OCI-LY3 (cell line): Measurements from ENCODE around the gene GLI2.

Source experiments
- H2AFZ ChIP-seq: fragments of 200-600, 300-600 bp; shearing (Covaris generic); 2 replicates; pipeline ENCODE4 v1.6.0; 2014; ENCODE audit warnings: antibody characterized with exemption, low read depth, low read length
- H3K27ac ChIP-seq: fragments of 200-600, 300-600 bp; sonication (generic); 2 replicates; pipeline ENCODE4 v1.5.1; 2014; ENCODE audit warnings: mild to moderate bottlenecking, low read length, moderate library complexity, mixed read lengths
- H3K27me3 ChIP-seq: fragments of 200-600, 300-600 bp; sonication (generic); 2 replicates; pipeline ENCODE4 v1.6.1; 2014; ENCODE audit warnings: low read depth, low read length, mixed read lengths
- H3K36me3 ChIP-seq: fragments of 200-600, 300-600 bp; sonication (generic); replicated peaks from 2 replicates; pipeline ENCODE3; 2014; ENCODE audit warnings: low read depth, low read length, mixed read lengths
- H3K4me1 ChIP-seq: fragments of 300-600, 200-600 bp; sonication (generic); 2 replicates; pipeline ENCODE4 v1.6.1; 2014; ENCODE audit warnings: low read length, mixed read lengths
- H3K4me2 ChIP-seq: fragments of 200-600, 300-600 bp; sonication (generic); 2 replicates; pipeline ENCODE4 v1.6.1; 2014; ENCODE audit warnings: low read length, mixed read lengths
- H3K4me3 ChIP-seq: fragments of 300-600, 200-600 bp; sonication (generic); 2 replicates; pipeline ENCODE4 v1.5.1; 2014; ENCODE audit warnings: antibody characterized with exemption, mild to moderate bottlenecking, low read length, moderate library complexity
- H3K79me2 ChIP-seq: fragments of 300-600, 200-600 bp; shearing (Covaris generic); 2 replicates; pipeline ENCODE4 v1.6.1; 2014; ENCODE audit warnings: mild to moderate bottlenecking, low read length, mixed read lengths
- H3K9ac ChIP-seq: fragments of 300-600, 200-600 bp; shearing (Covaris generic); 2 replicates; pipeline ENCODE4 v1.6.0; 2014; ENCODE audit warnings: mild to moderate bottlenecking, low read length, moderate library complexity
- H3K9me3 ChIP-seq: fragments of 200-600, 300-600 bp; shearing (Covaris generic); 2 replicates; pipeline ENCODE4 v1.6.1; 2014; ENCODE audit warnings: low read length, mixed read lengths; ENCODE audit not compliant: insufficient read depth
- H4K20me1 ChIP-seq: fragments of 200-600, 300-600 bp; sonication (generic); 2 replicates; pipeline ENCODE4 v1.6.1; 2016; ENCODE audit warnings: low read length, mixed read lengths; ENCODE audit not compliant: insufficient read depth
- CTCF ChIP-seq: fragments of 200-600, 300-600 bp; sonication (generic); IDR thresholded peaks from 2 replicates; pipeline ENCODE4 v1.5.1; 2014; ENCODE audit warnings: antibody characterized with exemption, low read length, low read depth
- EZH2phosphoT487 ChIP-seq: fragments of 200-600 bp; shearing (Covaris generic); IDR thresholded peaks from 2 replicates; pipeline ENCODE4 v1.6.1; 2018; ENCODE audit warnings: antibody characterized with exemption, mixed run types, low read depth

The GLI2 gene

GRCh38 chr2:120703330-120703994, 32.2 kb upstream of the GLI2 start:
- Histone ChIP-seq H3K4me1 (no peaks in the 10 kb centered on the region), H4K20me1 (no peaks in the 10 kb centered on the region), H3K4me3 (no peak overlapping the region), H3K79me2 (no peaks in the 10 kb centered on the region), H3K27ac (no peak overlapping the region), H3K36me3 (no peaks in the 10 kb centered on the region), H3K9ac (no peak overlapping the region), H2AFZ (no peak overlapping the region), H3K27me3 (peaks cover 3% of the 10 kb centered on the region; the same call in 1 of the 2 replicates), H3K4me2 (no peak overlapping the region), H3K9me3 (no peaks in the 10 kb centered on the region)
- no peak for TF ChIP-seq EZH2phosphoT487
- no peak for TF ChIP-seq CTCF

- Histone ChIP-seq H3K9me3 (no peaks in the 10 kb centered on the region), H2AFZ (no peak overlapping the region), H3K9ac (no peak overlapping the region), H3K4me1 (no peaks in the 10 kb centered on the region), H3K4me2 (no peak overlapping the region), H3K27me3 (no peaks in the 10 kb centered on the region), H3K79me2 (no peaks in the 10 kb centered on the region), H3K36me3 (no peaks in the 10 kb centered on the region), H3K4me3 (no peak overlapping the region), H3K27ac (no peak overlapping the region), H4K20me1 (no peaks in the 10 kb centered on the region)
- no peak for TF ChIP-seq EZH2phosphoT487
- no peak for TF ChIP-seq CTCF
Measured at GRCh38 chr2:120704696-120705095, 31.0 kb upstream of the GLI2 start.

GRCh38 chr2:120707816-120708215, 27.9 kb upstream of the GLI2 start:
- Histone ChIP-seq H3K9me3 (no peaks in the 10 kb centered on the region), H3K36me3 (no peaks in the 10 kb centered on the region), H2AFZ (no peak overlapping the region), H4K20me1 (no peaks in the 10 kb centered on the region), H3K79me2 (no peaks in the 10 kb centered on the region), H3K4me2 (no peak overlapping the region), H3K27ac (no peak overlapping the region), H3K4me3 (no peak overlapping the region), H3K9ac (no peak overlapping the region), H3K27me3 (peaks cover 9% of the 10 kb centered on the region), H3K4me1 (no peaks in the 10 kb centered on the region)
- TF ChIP-seq EZH2phosphoT487, result no peak
- no peak for TF ChIP-seq CTCF

- Histone ChIP-seq H4K20me1 (no peaks in the 10 kb centered on the region), H3K4me1 (no peaks in the 10 kb centered on the region), H3K4me3 (no peak overlapping the region), H3K36me3 (no peaks in the 10 kb centered on the region), H3K27me3 (peaks cover 18% of the 10 kb centered on the region), H2AFZ (no peak overlapping the region), H3K4me2 (no peak overlapping the region), H3K9me3 (no peaks in the 10 kb centered on the region), H3K79me2 (no peaks in the 10 kb centered on the region), H3K9ac (no peak overlapping the region), H3K27ac (no peak overlapping the region)
- no peak for TF ChIP-seq CTCF
- no peak for TF ChIP-seq EZH2phosphoT487
Measured at GRCh38 chr2:120708944-120709607, 26.6 kb upstream of the GLI2 start.
